Thyroid gland (tissue), 4 donors: ENCODE results near the gene SNX10. TPM values are rescaled to one million over a fixed set of nuclear protein-coding genes. Genes with fewer than 3 reads are reported as not detected.

Source experiments
- DNase-seq, 2 donors: peaks; one replicate each; pipeline ENCODE4 v3.0.0-alpha.2; 2019
- H3K27ac ChIP-seq, 3 donors: fragments of 200-600 bp; sonication (generic); 1 replicate in 2 of 3; 2 replicates in 1 of 3; pipeline ENCODE4 v1.5.1; 2016 to 2019; ENCODE audit warnings: mild to moderate bottlenecking in 1 of 3, moderate library complexity in 1 of 3
- H3K27me3 ChIP-seq: fragments of 200-600 bp; sonication (generic); one replicate; pipeline ENCODE4 v1.5.1; 2019
- H3K36me3 ChIP-seq, 2 donors: fragments of 200-600 bp; sonication (generic); one replicate each; pipeline ENCODE4 v1.5.1; 2016 to 2019
- H3K4me1 ChIP-seq, 2 donors: fragments of 200-600 bp; sonication (generic); one replicate each; pipeline ENCODE4 v1.5.1; 2017 to 2019
- H3K4me3 ChIP-seq, 3 donors: fragments of 200-600 bp; sonication (generic); replicated peaks in 1 of 3; 1 replicate in 2 of 3; 2 replicates in 1 of 3; pipeline ENCODE4 v1.5.1; 2016; ENCODE audit warnings: mild to moderate bottlenecking in 1 of 3
- H3K9me3 ChIP-seq: fragments of 200-600 bp; sonication (generic); one replicate; pipeline ENCODE4 v1.5.1; 2017
- CTCF ChIP-seq, 6 experiments: fragments of 200-600 bp in 3 of 6; fragments of 450-650 bp in 3 of 6; sonication (generic) in 3 of 6; IDR thresholded peaks; one replicate each; pipeline ENCODE4 v1.5.1; 2016 to 2019; ENCODE audit warnings: antibody characterized with exemption in 6 of 6, mild to moderate bottlenecking in 2 of 6, inconsistent platforms in 1 of 6, moderate library complexity in 1 of 6
- POLR2A ChIP-seq, 2 donors: fragments of 450-650 bp; IDR thresholded peaks; one replicate each; pipeline ENCODE4 v1.6.1; 2017; ENCODE audit warnings: antibody characterized with exemption in 2 of 2, mild to moderate bottlenecking in 2 of 2, moderate library complexity in 1 of 2
- WGBS, 2 donors: methylation state at CpG; one replicate each; pipeline ENCODE4 v1.1.5; 2017; 5-methylcytosine and 5-hydroxymethylcytosine counted together
- intact Hi-C: fragments of 100-400 bp; cut with DNase I; formaldehyde crosslinking; loops from one replicate; pipeline ENCODE4 v1.15.1; 2023
- total RNA-seq, 4 donors: library from RNA; depleted of rRNA; stranded (reverse); fragments of >200 nt; gene quantifications; one replicate each; pipeline ENCODE4 v1.2.3, GENCODE V29; 2016

The SNX10 gene
- total RNA-seq, 4 donors from 2014 or later = 1.8 to 5.0 (median 2.7) TPM

DNA sequence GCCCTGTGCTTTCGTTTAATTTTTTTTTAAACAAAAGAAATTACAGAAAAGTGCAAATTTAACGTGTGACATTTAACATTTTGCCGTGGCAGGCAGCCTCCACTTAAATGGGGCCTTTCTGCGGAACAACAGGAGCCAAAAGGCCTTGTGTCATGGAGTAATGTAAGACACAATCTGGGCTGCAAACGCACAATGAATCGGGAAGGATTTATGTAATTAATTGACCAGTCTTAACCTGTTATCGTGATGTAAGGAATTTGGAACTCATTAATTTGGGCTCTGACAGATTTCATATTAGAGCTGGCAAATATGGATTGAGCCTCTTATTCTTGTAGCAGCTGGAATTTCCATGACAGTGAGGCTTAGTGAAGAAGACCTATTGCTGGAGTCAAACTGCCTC, 86.4 kb downstream of the SNX10 start:
- H3K4me3 ChIP-seq = no peak overlapping the region
- peaks cover 9 to 13% of the 10 kb centered on the region in 2 donors for H3K4me1 ChIP-seq
- no peak overlapping the region for H3K27ac ChIP-seq
- H3K9me3 ChIP-seq = no peaks in the 10 kb centered on the region
- H3K27me3 ChIP-seq = peaks cover 28% of the 10 kb centered on the region
- no peak for DNase-seq
- no peaks in the 10 kb centered on the region for H3K36me3 ChIP-seq
- TF ChIP-seq POLR2A (IDR thresholded peaks at IDR 0.05) (no peak), CTCF (IDR thresholded peaks at IDR 0.05) (no peak)
- 87 to 90% methylated on average over 7 of the region's 7 CpGs for WGBS, 2 donors
- intact Hi-C loops = loop anchor here (5.0 kb wide), 2 partner anchors 284 to 784 kb away; no protein-coding TSS in a partner anchor

DNA sequence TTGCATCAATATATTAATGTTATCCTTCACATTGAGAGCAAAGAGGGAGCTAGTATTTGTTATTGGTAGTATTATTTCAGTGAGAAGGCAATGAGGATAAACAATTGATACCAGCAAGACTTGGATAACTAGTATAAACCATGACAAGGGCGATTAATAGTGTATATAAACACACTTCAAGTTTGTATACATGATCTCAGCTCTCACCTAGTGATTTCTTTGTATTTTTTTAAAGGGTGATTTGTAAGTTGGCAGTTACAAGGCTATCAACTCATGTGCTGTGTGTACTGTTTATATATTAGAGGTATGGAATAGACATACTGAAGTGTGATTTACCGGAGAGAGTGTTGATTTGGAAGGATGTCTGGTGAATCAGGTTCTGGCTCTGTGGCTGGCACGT, 88.0 kb downstream of the SNX10 start:
- intact Hi-C loops = loop anchor here (5.0 kb wide), 2 partner anchors 283 to 783 kb away; no protein-coding TSS in a partner anchor
- Histone ChIP-seq H3K4me1 (peaks cover 9 to 13% of the 10 kb centered on the region in 2 donors), H3K27me3 (peaks cover 18% of the 10 kb centered on the region), H3K27ac (no peak overlapping the region), H3K4me3 (no peak overlapping the region), H3K9me3 (no peaks in the 10 kb centered on the region), H3K36me3 (no peaks in the 10 kb centered on the region)
- TF ChIP-seq POLR2A (IDR thresholded peaks at IDR 0.05) (no peak), CTCF (IDR thresholded peaks at IDR 0.05) (no peak)
- no peak for DNase-seq
- WGBS, 2 donors = 70 to 81% methylated on average over 3 of the region's 3 CpGs

DNA sequence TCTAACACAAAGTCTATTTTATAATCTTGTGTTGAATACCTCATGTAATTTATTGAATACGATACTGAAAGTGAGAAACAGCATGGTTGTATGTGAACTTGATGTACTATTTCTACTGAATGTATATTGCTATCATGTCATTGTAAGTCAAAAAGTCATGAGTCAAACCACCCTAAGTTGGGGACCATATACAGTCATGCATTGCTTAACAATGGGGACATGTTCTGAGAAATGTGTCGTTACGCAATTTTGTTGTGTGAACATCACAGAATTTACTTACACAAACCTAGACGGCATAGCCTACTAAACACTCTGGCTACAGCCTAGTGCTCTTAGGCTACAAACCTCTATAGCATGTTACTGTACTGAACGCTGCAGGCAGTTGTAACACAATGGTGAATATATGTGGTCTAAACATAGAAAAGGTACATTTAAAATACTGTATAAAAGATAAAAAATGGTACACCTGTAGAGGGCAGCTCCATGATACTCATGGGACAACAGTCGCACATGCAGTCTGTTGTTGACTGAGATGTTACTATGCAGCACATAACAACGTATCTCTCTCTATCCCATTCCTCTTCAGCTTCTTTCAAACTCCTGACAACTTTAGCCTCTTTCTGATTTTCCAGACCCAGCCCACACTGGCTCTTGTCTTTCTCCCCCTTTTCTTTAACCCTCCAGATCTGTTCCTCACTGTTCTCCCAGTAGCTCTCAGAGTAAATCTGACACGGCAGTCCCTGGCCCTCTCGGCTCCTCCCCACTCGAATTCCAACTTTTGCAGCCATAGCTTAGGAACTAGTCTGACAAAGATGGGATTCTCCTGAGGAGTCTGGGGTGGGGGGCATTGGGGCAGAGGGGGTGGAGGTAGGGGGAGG, 90.1 kb downstream of the SNX10 start:
- no peak for DNase-seq
- TF ChIP-seq POLR2A (IDR thresholded peaks at IDR 0.05) = no peak
- no peak for TF ChIP-seq CTCF (IDR thresholded peaks at IDR 0.05)
- H3K4me1 ChIP-seq = peaks cover 2 to 4% of the 10 kb centered on the region in 2 donors
- WGBS, 2 donors = 79 to 86% methylated on average over 10 of the region's 10 CpGs
- H3K9me3 ChIP-seq = no peaks in the 10 kb centered on the region
- intact Hi-C loops = no loop called here
- H3K4me3 ChIP-seq = no peak overlapping the region
- H3K36me3 ChIP-seq = no peaks in the 10 kb centered on the region
- H3K27ac ChIP-seq = no peak overlapping the region
- peaks cover under 1% of the 10 kb centered on the region for H3K27me3 ChIP-seq

GRCh38 chr7:26385240-26385639, 93.6 kb downstream of the SNX10 start:
- Histone ChIP-seq H3K27ac (no peak overlapping the region), H3K4me3 (no peak overlapping the region), H3K9me3 (no peaks in the 10 kb centered on the region), H3K36me3 (no peaks in the 10 kb centered on the region), H3K4me1 (no peaks in the 10 kb centered on the region), H3K27me3 (no peaks in the 10 kb centered on the region)
- TF ChIP-seq POLR2A (IDR thresholded peaks at IDR 0.05) (no peak), CTCF (IDR thresholded peaks at IDR 0.05) (no peak)
- intact Hi-C loops = no loop called here
- DNase-seq = no peak

DNA sequence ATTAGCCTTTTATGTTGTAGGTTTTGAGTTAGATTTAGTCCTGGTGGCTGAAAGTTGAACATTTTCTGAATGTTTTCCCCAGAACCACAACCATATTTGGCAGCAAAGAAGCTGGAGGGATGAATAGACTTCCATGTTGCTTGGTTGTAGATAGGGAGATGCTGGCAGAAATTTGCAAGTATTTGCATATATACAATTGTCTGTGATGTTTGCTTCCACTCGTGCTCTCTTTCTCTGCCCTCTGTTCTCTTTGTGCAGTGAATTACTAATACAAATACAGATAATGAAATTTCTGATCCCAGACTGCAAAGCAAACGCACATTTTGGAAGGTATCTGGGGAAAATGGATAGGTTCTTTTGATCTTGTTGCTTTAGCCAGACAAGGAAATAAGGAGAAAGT, 96.1 kb downstream of the SNX10 start:
- H3K27ac ChIP-seq = no peak overlapping the region
- H3K9me3 ChIP-seq = no peaks in the 10 kb centered on the region
- H3K4me3 ChIP-seq = no peak overlapping the region
- H3K27me3 ChIP-seq = no peaks in the 10 kb centered on the region
- TF ChIP-seq CTCF (IDR thresholded peaks at IDR 0.05) = no peak
- TF ChIP-seq POLR2A (IDR thresholded peaks at IDR 0.05) = no peak
- H3K4me1 ChIP-seq = no peaks in the 10 kb centered on the region
- no peak for DNase-seq
- intact Hi-C loops = no loop called here
- H3K36me3 ChIP-seq = no peaks in the 10 kb centered on the region
- WGBS, 2 donors = 68 to 82% methylated on average over 2 of the region's 2 CpGs
